ENCODE data around the gene DPH5. TPM values are rescaled to one million over a fixed set of nuclear protein-coding genes. Genes with fewer than 3 reads are reported as not detected.

Gene DPH5
- total RNA-seq, 1 donor from 2014 or later: 42.2 TPM

DNA sequence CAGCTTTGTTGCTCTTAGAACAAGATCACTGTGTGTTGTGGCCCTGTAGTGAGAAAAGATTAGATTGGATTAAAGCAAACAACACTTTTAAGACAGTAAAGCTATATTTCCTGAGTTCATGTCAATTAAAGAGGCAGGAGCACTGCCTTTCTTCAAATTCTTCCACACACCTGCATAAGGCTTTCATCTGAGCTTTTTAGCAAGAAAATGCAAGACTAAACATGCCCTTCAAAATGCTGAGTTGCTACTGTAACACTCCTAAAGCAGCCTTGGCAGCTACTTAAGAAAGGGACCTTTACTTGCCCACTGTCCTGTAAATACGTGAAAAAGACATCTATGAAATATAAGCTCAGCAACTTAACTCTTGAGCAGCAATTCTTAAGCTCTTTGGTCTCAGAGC lies 11.8 kb downstream of the DPH5 start:
- Mint-ChIP-seq H3K27me3 (ENCODE audit: unreplicated experiment) (no peaks in the 10 kb centered on the region), H3K27ac (ENCODE audit: unreplicated experiment) (no peak overlapping the region), H3K36me3 (ENCODE audit: low read depth, unreplicated experiment) (peaks cover 3% of the 10 kb centered on the region), H3K9me3 (ENCODE audit: unreplicated experiment) (no peaks in the 10 kb centered on the region), H3K4me3 (ENCODE audit: unreplicated experiment) (no peak overlapping the region), H3K4me1 (ENCODE audit: unreplicated experiment) (no peaks in the 10 kb centered on the region)
- DNase-seq (ENCODE audit: low spot score): no peak
- TF ChIP-seq, protein P1, sequence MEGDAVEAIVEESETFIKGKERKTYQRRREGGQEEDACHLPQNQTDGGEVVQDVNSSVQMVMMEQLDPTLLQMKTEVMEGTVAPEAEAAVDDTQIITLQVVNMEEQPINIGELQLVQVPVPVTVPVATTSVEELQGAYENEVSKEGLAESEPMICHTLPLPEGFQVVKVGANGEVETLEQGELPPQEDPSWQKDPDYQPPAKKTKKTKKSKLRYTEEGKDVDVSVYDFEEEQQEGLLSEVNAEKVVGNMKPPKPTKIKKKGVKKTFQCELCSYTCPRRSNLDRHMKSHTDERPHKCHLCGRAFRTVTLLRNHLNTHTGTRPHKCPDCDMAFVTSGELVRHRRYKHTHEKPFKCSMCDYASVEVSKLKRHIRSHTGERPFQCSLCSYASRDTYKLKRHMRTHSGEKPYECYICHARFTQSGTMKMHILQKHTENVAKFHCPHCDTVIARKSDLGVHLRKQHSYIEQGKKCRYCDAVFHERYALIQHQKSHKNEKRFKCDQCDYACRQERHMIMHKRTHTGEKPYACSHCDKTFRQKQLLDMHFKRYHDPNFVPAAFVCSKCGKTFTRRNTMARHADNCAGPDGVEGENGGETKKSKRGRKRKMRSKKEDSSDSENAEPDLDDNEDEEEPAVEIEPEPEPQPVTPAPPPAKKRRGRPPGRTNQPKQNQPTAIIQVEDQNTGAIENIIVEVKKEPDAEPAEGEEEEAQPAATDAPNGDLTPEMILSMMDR (IDR thresholded peaks at IDR 0.05; ENCODE audit: unreplicated experiment): no peak

DNA sequence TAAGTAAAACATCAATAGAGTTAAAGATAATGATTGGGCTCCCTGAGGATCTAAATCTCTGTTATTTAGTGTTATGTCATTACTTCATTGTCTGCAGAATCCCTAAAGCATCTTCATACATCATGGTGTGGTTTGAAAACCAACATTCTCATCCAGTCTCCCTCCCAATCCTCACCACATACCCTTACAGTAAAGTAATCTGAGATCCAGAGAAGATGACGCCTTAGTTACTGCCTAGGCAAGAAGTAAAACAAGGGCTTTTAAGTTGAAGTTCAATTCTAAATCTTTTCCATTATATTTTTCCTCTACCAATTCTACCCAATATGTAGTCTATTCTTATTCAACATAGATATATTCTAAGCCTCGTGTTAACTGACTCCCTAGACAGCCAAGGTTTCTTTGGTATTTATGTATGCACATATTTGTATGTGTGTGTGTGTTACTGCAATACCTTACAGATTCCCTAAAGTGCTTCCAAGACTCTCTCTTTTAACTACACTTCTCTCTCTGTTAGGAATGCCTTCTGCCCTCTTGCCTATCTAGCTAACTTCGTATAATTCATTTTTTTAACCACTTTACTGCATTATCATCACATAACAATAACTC lies 17.3 kb downstream of the DPH5 start:
- H3K27ac Mint-ChIP-seq (ENCODE audit: unreplicated experiment): no peak overlapping the region
- H3K4me3 Mint-ChIP-seq (ENCODE audit: unreplicated experiment): no peak overlapping the region
- peaks cover 2% of the 10 kb centered on the region for H3K4me1 Mint-ChIP-seq (ENCODE audit: unreplicated experiment)
- TF ChIP-seq, protein P1 (IDR thresholded peaks at IDR 0.05; ENCODE audit: unreplicated experiment): no peak
- H3K9me3 Mint-ChIP-seq (ENCODE audit: unreplicated experiment): no peaks in the 10 kb centered on the region
- peaks cover 6% of the 10 kb centered on the region for H3K36me3 Mint-ChIP-seq (ENCODE audit: low read depth, unreplicated experiment)
- no peak for DNase-seq (ENCODE audit: low spot score)
- H3K27me3 Mint-ChIP-seq (ENCODE audit: unreplicated experiment): no peaks in the 10 kb centered on the region

DNA sequence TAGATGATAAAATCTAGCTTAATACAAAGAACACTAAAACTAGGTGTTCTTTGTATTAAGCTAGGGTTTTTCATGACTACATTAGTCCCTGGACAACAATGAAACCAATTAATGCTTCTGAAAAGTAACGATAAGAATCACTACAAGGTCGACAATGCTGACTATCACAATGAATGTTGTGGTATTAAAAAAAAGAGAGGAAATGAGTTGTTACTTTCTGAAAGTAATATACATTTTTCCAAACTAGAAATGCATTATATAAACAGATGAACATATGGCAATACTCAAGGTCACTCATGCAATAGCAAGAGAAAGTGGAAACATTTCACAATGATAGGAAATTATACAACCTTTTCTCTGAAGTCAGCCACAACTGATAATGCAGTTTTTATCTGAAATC lies 19.0 kb downstream of the DPH5 start:
- no peaks in the 10 kb centered on the region for H3K9me3 Mint-ChIP-seq (ENCODE audit: unreplicated experiment)
- TF ChIP-seq, protein P1 (IDR thresholded peaks at IDR 0.05; ENCODE audit: unreplicated experiment): no peak
- H3K27me3 Mint-ChIP-seq (ENCODE audit: unreplicated experiment): no peaks in the 10 kb centered on the region
- H3K36me3 Mint-ChIP-seq (ENCODE audit: low read depth, unreplicated experiment): peaks cover 6% of the 10 kb centered on the region
- no peak for DNase-seq (ENCODE audit: low spot score)
- H3K4me1 Mint-ChIP-seq (ENCODE audit: unreplicated experiment): peaks cover 16% of the 10 kb centered on the region
- no peak overlapping the region for H3K4me3 Mint-ChIP-seq (ENCODE audit: unreplicated experiment)
- no peak overlapping the region for H3K27ac Mint-ChIP-seq (ENCODE audit: unreplicated experiment)

DNA sequence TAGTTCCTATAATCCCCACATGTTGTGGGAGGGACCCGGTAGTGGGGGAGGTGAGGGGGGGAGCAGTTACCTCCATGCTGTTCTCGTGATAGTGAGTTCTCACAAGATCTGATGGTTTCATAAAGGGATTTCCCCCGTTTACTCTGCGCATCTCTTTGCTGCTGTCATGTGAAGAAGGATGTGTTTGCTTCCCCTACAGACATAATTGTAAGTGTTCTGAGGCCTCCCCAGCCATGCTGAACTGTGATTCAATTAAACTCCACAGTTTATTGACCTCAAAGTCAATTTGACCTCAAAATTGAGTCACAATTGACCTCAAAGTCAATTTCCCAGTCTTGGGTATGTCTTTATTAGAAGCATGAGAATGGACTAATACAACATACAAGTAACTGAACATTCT lies 19.7 kb downstream of the DPH5 start:
- H3K4me1 Mint-ChIP-seq (ENCODE audit: unreplicated experiment): peaks cover 19% of the 10 kb centered on the region
- DNase-seq (ENCODE audit: low spot score): no peak
- TF ChIP-seq, protein P1 (IDR thresholded peaks at IDR 0.05; ENCODE audit: unreplicated experiment): no peak
- no peak overlapping the region for H3K27ac Mint-ChIP-seq (ENCODE audit: unreplicated experiment)
- H3K27me3 Mint-ChIP-seq (ENCODE audit: unreplicated experiment): no peaks in the 10 kb centered on the region
- H3K4me3 Mint-ChIP-seq (ENCODE audit: unreplicated experiment): no peak overlapping the region
- no peaks in the 10 kb centered on the region for H3K9me3 Mint-ChIP-seq (ENCODE audit: unreplicated experiment)
- H3K36me3 Mint-ChIP-seq (ENCODE audit: low read depth, unreplicated experiment): peaks cover 6% of the 10 kb centered on the region

DNA sequence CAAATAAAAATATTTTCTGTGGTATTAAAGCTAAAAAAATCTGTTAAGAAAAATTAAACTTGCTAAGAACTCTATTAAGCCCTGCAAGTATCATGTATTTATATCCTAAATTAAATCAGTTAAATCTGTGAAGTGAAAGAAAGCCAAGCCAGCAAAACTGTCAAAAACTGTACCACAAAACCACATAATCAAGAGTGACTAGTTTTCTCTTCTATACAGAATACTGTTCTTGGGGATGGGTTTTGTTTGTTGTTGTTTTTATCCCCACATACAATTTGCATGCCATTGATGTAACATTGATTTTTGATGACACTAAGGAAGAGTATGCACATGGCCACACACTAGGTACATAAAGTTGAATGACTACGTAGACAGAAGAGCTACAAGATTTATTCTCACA lies 20.4 kb downstream of the DPH5 start:
- TF ChIP-seq, protein P1 (IDR thresholded peaks at IDR 0.05; ENCODE audit: unreplicated experiment): no peak
- DNase-seq (ENCODE audit: low spot score): no peak
- H3K4me1 Mint-ChIP-seq (ENCODE audit: unreplicated experiment): peaks cover 25% of the 10 kb centered on the region

More for the DNA sequence above, 20.4 kb downstream of the DPH5 start:
- Mint-ChIP-seq H3K27me3 (ENCODE audit: unreplicated experiment) (no peaks in the 10 kb centered on the region), H3K36me3 (ENCODE audit: low read depth, unreplicated experiment) (peaks cover 6% of the 10 kb centered on the region), H3K27ac (ENCODE audit: unreplicated experiment) (no peak overlapping the region), H3K4me3 (ENCODE audit: unreplicated experiment) (no peak overlapping the region), H3K9me3 (ENCODE audit: unreplicated experiment) (no peaks in the 10 kb centered on the region)
